HepG2 (cell line): ENCODE results near the gene ACTR1A. TPM values are rescaled to one million over a fixed set of nuclear protein-coding genes. Genes with fewer than 3 reads are reported as not detected.

Source experiments
- ATAD3A ChIP-seq: sonication (generic); formaldehyde crosslinking; IDR thresholded peaks from 2 replicates; pipeline ENCODE4 v1.4.0; 2020; ENCODE audit warnings: missing genetic modification reagents
- CCDC6 ChIP-seq: sonication (generic); formaldehyde crosslinking; IDR thresholded peaks from 2 replicates; pipeline ENCODE4 v1.8.1; 2022; ENCODE audit warnings: mild to moderate bottlenecking, missing genetic modification reagents, moderate library complexity
- ELK4 ChIP-seq: sonication (generic); formaldehyde crosslinking; IDR thresholded peaks from 2 replicates; pipeline ENCODE4 v1.9.0; 2021; ENCODE audit warnings: missing genetic modification reagents, borderline replicate concordance
- FOSL1 ChIP-seq: sonication (generic); formaldehyde crosslinking; IDR thresholded peaks from 2 replicates; pipeline ENCODE4 v1.9.0; 2021; ENCODE audit warnings: missing genetic modification reagents, borderline replicate concordance
- KAT8 ChIP-seq: IDR thresholded peaks from 2 replicates; pipeline ENCODE4 v1.6.1; 2016; ENCODE audit warnings: missing genetic modification reagents, missing compliant biosample characterization
- NFRKB ChIP-seq: fragments of 450-650 bp; IDR thresholded peaks from 2 replicates; pipeline ENCODE4 v1.6.1; 2017
- NKX3-1 ChIP-seq: sonication (generic); formaldehyde crosslinking; IDR thresholded peaks from 2 replicates; pipeline ENCODE4 v1.5.0; 2020; ENCODE audit warnings: missing genetic modification reagents
- PATZ1 ChIP-seq: sonication (generic); formaldehyde crosslinking; IDR thresholded peaks from 2 replicates; pipeline ENCODE4 v1.4.0; 2020; ENCODE audit warnings: missing genetic modification reagents
- POGZ ChIP-seq: sonication (generic); formaldehyde crosslinking; IDR thresholded peaks from 2 replicates; pipeline ENCODE4 v1.4.0; 2020; ENCODE audit warnings: mild to moderate bottlenecking, missing genetic modification reagents
- USF2 ChIP-seq, 2 experiments: sonication (generic) in 1 of 2; formaldehyde crosslinking in 1 of 2; IDR thresholded peaks; 2 replicates each; pipeline versions ENCODE4 v1.5.1 to v1.6.1; 2011 to 2020; ENCODE audit warnings: borderline replicate concordance in 1 of 2, low read depth in 1 of 2, low read length in 1 of 2, mild to moderate bottlenecking in 1 of 2, missing genetic modification reagents in 1 of 2, moderate library complexity in 1 of 2
- ZFAT ChIP-seq: sonication (generic); formaldehyde crosslinking; conservative IDR thresholded peaks from 2 replicates; pipeline ENCODE4 v1.8.1; 2023; ENCODE audit warnings: missing genetic modification reagents, inconsistent platforms
- ZNF563 ChIP-seq: sonication (generic); formaldehyde crosslinking; IDR thresholded peaks from 2 replicates; pipeline ENCODE4 v1.8.0; 2022; ENCODE audit warnings: mild to moderate bottlenecking, moderate library complexity, missing genetic modification reagents
- ZNF691 ChIP-seq: sonication (generic); formaldehyde crosslinking; IDR thresholded peaks from 2 replicates; pipeline ENCODE4 v1.4.0; 2020; ENCODE audit warnings: missing genetic modification reagents, low read depth, mild to moderate bottlenecking, borderline replicate concordance
- ZNF850 ChIP-seq: sonication (generic); formaldehyde crosslinking; conservative IDR thresholded peaks from 2 replicates; pipeline ENCODE4 v1.9.0; 2021; ENCODE audit warnings: mild to moderate bottlenecking, missing genetic modification reagents
- polyA plus RNA-seq, 8 experiments: library from polyadenylated mRNA; depleted of rRNA in 3 of 8; stranded (reverse) in 7 of 8; unstranded in 1 of 8; fragments of >200 nt; fragmentation: Illumina TruSeq in 4 of 8; extraction: Trizol in 4 of 8; gene quantifications; 2 replicates each; pipeline versions ENCODE4 v1.2.1 to v1.2.3, GENCODE V29; 2011 to 2016; ENCODE audit warnings: low read depth in 4 of 8, missing spikeins in 1 of 8, mixed read lengths in 1 of 8; ENCODE audit not compliant: insufficient read depth in 1 of 8
- total RNA-seq, 5 experiments: library from RNA; depleted of rRNA; stranded (reverse); fragments of >200 nt; fragmentation: Illumina TruSeq; extraction: Trizol; gene quantifications; 2 replicates each; pipeline ENCODE4 v1.2.3, GENCODE V29; 2016; ENCODE audit warnings: low read depth in 1 of 5
- TF ChIP-seq, protein P1 (sequence below): fragments of 450-650 bp; IDR thresholded peaks from 2 replicates; pipeline ENCODE4 v1.6.1; 2016
- TF ChIP-seq, protein P2 (sequence below): sonication (generic); formaldehyde crosslinking; IDR thresholded peaks from 2 replicates; pipeline ENCODE4 v1.4.0; 2020; ENCODE audit warnings: missing genetic modification reagents
- TF ChIP-seq, protein P3 (sequence below): sonication (generic); formaldehyde crosslinking; IDR thresholded peaks from 2 replicates; pipeline ENCODE4 v1.8.0; 2022; ENCODE audit warnings: low read depth, missing genetic modification reagents

The ACTR1A gene
- total and polyA plus RNA-seq, 2 of the 13 experiments (the other 11 are each of a cell fraction or from before 2014, with no cell fraction given): 59.6 to 62.8 TPM

DNA sequence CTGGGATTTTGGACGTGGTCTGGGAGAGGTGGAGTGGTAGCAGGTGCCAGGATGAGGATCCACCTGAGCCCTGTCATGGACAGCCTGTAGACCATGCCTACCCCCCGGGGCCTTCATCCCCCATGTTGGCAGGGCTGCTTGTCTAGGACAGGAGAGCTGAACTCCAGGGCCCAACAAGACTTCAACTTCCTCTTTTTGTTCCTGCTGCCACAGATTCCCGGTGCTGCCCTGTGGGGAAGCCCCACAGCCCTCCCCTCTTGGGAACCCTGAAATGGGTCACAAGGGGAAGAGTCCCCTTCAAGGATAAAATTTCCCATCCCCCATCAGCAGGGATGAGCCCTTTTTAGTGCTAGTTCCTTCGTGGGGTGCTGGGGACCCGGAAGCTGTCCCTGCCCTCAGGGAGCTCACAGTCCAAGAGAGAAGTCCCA, 68.9 kb downstream of the ACTR1A start (continued):
- TF ChIP-seq ZNF850 (CRISPR knock-in tag) (no peak), NKX3-1 (CRISPR knock-in tag) (no peak), NFRKB (no peak), KAT8 (CRISPR knock-in tag) (no peak), USF2 (IDR thresholded peaks at IDR 0.05; ENCODE audit: low read depth, low read length) (no peak), USF2 (CRISPR knock-in tag; IDR thresholded peaks at IDR 0.05; ENCODE audit: borderline replicate concordance) (no peak), ELK4 (CRISPR knock-in tag) (no peak), PATZ1 (CRISPR knock-in tag) (no peak), ZFAT (CRISPR knock-in tag) (no peak), CCDC6 (no peak), ZNF563 (no peak), FOSL1 (CRISPR knock-in tag) (no peak), ATAD3A (CRISPR knock-in tag) (no peak), ZNF691 (CRISPR knock-in tag) (no peak), POGZ (no peak)
- TF ChIP-seq, protein P1, sequence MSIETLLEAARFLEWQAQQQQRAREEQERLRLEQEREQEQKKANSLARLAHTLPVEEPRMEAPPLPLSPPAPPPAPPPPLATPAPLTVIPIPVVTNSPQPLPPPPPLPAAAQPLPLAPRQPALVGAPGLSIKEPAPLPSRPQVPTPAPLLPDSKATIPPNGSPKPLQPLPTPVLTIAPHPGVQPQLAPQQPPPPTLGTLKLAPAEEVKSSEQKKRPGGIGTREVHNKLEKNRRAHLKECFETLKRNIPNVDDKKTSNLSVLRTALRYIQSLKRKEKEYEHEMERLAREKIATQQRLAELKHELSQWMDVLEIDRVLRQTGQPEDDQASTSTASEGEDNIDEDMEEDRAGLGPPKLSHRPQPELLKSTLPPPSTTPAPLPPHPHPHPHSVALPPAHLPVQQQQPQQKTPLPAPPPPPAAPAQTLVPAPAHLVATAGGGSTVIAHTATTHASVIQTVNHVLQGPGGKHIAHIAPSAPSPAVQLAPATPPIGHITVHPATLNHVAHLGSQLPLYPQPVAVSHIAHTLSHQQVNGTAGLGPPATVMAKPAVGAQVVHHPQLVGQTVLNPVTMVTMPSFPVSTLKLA: no peak
- TF ChIP-seq, protein P2, sequence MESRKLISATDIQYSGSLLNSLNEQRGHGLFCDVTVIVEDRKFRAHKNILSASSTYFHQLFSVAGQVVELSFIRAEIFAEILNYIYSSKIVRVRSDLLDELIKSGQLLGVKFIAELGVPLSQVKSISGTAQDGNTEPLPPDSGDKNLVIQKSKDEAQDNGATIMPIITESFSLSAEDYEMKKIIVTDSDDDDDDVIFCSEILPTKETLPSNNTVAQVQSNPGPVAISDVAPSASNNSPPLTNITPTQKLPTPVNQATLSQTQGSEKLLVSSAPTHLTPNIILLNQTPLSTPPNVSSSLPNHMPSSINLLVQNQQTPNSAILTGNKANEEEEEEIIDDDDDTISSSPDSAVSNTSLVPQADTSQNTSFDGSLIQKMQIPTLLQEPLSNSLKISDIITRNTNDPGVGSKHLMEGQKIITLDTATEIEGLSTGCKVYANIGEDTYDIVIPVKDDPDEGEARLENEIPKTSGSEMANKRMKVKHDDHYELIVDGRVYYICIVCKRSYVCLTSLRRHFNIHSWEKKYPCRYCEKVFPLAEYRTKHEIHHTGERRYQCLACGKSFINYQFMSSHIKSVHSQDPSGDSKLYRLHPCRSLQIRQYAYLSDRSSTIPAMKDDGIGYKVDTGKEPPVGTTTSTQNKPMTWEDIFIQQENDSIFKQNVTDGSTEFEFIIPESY: no peak
- TF ChIP-seq, protein P3, sequence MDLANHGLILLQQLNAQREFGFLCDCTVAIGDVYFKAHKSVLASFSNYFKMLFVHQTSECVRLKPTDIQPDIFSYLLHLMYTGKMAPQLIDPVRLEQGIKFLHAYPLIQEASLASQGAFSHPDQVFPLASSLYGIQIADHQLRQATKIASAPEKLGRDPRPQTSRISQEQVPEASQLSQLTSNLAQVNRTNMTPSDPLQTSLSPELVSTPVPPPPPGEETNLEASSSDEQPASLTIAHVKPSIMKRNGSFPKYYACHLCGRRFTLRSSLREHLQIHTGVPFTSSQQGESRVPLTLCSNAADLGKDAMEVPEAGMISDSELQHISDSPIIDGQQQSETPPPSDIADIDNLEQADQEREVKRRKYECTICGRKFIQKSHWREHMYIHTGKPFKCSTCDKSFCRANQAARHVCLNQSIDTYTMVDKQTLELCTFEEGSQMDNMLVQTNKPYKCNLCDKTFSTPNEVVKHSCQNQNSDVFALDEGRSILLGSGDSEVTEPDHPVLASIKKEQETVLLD (CRISPR knock-in tag): no peak
